ENCODE results near the gene SRP68.

DNA sequence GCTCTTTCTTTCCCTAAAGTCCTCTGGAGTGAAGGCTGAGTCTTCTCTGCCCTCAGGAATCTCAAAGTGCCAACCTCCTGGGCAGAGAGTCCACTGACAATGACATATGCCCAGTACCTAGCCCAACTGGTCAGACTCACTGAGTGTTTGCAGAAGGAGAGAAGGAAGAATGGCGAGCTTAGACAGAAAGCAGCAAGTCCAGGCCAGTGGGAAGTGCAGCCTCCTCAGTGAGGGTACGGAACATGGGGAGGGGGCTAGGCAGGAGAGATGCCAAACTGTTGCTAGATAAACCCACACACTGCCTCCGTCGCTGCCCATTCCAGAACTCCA, 30.6 kb upstream of the SRP68 start:
- TF ChIP-seq, protein P1, sequence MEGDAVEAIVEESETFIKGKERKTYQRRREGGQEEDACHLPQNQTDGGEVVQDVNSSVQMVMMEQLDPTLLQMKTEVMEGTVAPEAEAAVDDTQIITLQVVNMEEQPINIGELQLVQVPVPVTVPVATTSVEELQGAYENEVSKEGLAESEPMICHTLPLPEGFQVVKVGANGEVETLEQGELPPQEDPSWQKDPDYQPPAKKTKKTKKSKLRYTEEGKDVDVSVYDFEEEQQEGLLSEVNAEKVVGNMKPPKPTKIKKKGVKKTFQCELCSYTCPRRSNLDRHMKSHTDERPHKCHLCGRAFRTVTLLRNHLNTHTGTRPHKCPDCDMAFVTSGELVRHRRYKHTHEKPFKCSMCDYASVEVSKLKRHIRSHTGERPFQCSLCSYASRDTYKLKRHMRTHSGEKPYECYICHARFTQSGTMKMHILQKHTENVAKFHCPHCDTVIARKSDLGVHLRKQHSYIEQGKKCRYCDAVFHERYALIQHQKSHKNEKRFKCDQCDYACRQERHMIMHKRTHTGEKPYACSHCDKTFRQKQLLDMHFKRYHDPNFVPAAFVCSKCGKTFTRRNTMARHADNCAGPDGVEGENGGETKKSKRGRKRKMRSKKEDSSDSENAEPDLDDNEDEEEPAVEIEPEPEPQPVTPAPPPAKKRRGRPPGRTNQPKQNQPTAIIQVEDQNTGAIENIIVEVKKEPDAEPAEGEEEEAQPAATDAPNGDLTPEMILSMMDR (IDR thresholded peaks at IDR 0.05; ENCODE audit: insufficient read depth, low read length) = no peak
- TF ChIP-seq GABPA (IDR thresholded peaks at IDR 0.05; ENCODE audit: low read depth) (no peak), POLR2AphosphoS5 (IDR thresholded peaks at IDR 0.05; ENCODE audit: low read depth) (no peak), SPI1 (IDR thresholded peaks at IDR 0.05; ENCODE audit: borderline replicate concordance, low read depth) (no peak)
- TF ChIP-seq, protein P2, sequence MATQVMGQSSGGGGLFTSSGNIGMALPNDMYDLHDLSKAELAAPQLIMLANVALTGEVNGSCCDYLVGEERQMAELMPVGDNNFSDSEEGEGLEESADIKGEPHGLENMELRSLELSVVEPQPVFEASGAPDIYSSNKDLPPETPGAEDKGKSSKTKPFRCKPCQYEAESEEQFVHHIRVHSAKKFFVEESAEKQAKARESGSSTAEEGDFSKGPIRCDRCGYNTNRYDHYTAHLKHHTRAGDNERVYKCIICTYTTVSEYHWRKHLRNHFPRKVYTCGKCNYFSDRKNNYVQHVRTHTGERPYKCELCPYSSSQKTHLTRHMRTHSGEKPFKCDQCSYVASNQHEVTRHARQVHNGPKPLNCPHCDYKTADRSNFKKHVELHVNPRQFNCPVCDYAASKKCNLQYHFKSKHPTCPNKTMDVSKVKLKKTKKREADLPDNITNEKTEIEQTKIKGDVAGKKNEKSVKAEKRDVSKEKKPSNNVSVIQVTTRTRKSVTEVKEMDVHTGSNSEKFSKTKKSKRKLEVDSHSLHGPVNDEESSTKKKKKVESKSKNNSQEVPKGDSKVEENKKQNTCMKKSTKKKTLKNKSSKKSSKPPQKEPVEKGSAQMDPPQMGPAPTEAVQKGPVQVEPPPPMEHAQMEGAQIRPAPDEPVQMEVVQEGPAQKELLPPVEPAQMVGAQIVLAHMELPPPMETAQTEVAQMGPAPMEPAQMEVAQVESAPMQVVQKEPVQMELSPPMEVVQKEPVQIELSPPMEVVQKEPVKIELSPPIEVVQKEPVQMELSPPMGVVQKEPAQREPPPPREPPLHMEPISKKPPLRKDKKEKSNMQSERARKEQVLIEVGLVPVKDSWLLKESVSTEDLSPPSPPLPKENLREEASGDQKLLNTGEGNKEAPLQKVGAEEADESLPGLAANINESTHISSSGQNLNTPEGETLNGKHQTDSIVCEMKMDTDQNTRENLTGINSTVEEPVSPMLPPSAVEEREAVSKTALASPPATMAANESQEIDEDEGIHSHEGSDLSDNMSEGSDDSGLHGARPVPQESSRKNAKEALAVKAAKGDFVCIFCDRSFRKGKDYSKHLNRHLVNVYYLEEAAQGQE (IDR thresholded peaks at IDR 0.05; ENCODE audit: insufficient replicate concordance, low read depth) = no peak
